H9 (cell line): Measurements from ENCODE around the gene TBX3. TPM values are rescaled to one million over a fixed set of nuclear protein-coding genes. Genes with fewer than 3 reads are reported as not detected.

Experiments used
- DNase-seq: peaks from one replicate; pipeline ENCODE4 v3.0.0-alpha.2; 2017
- H2AFZ ChIP-seq: one replicate; pipeline ENCODE4 v1.6.1; 2013; ENCODE audit warnings: mild to moderate bottlenecking, low read length, control low read depth, moderate library complexity
- H2AK5ac ChIP-seq: 2 replicates; pipeline ENCODE4 v1.6.1; 2013; ENCODE audit warnings: low read length, control low read depth, mixed read lengths; ENCODE audit not compliant: insufficient read length
- H2BK120ac ChIP-seq: one replicate; pipeline ENCODE4 v1.6.1; 2013; ENCODE audit warnings: low read depth, mild to moderate bottlenecking, low read length, control low read depth, inconsistent platforms; ENCODE audit not compliant: poor library complexity, severe bottlenecking
- H2BK12ac ChIP-seq: 2 replicates; pipeline ENCODE4 v1.6.1; 2013; ENCODE audit warnings: low read length, control low read depth, mixed read lengths, low read depth; ENCODE audit not compliant: insufficient read length
- H2BK15ac ChIP-seq: 2 replicates; pipeline ENCODE4 v1.6.1; 2013; ENCODE audit warnings: low read depth, low read length, control low read depth
- H2BK20ac ChIP-seq: one replicate; pipeline ENCODE4 v1.6.1; 2013; ENCODE audit warnings: low read depth, mild to moderate bottlenecking, low read length, control low read depth, inconsistent platforms; ENCODE audit not compliant: poor library complexity, severe bottlenecking
- H2BK5ac ChIP-seq: 2 replicates; pipeline ENCODE4 v1.6.1; 2013; ENCODE audit warnings: low read length, control low read depth, mixed read lengths; ENCODE audit not compliant: insufficient read length
- H3K14ac ChIP-seq: 2 replicates; pipeline ENCODE4 v1.6.1; 2013; ENCODE audit warnings: low read length, control low read depth; ENCODE audit not compliant: insufficient read depth
- H3K18ac ChIP-seq: 2 replicates; pipeline ENCODE4 v1.6.1; 2013; ENCODE audit warnings: low read depth, mild to moderate bottlenecking, mixed read lengths, low read length, control low read depth; ENCODE audit not compliant: insufficient read length
- H3K23ac ChIP-seq: 2 replicates; pipeline ENCODE4 v1.6.1; 2013; ENCODE audit warnings: low read length, control low read depth, mixed read lengths, low read depth; ENCODE audit not compliant: insufficient read length
- H3K23me2 ChIP-seq: 2 replicates; pipeline ENCODE4 v1.6.1; 2013; ENCODE audit warnings: low read depth, mild to moderate bottlenecking, mixed read lengths, low read length, control low read depth; ENCODE audit not compliant: insufficient read length, poor library complexity, severe bottlenecking
- H3K27ac ChIP-seq: 2 replicates; pipeline ENCODE4 v1.5.1; 2013; ENCODE audit warnings: low read length, control low read depth, mixed read lengths, low read depth; ENCODE audit not compliant: insufficient read length
- H3K27me3 ChIP-seq: 2 replicates; pipeline ENCODE4 v1.6.1; 2013; ENCODE audit warnings: low read length, control low read depth, inconsistent platforms; ENCODE audit not compliant: insufficient read depth
- H3K4ac ChIP-seq: 2 replicates; pipeline ENCODE4 v1.6.1; 2013; ENCODE audit warnings: low read depth, mild to moderate bottlenecking, control low read depth, inconsistent platforms, low read length, moderate library complexity
- H3K4me1 ChIP-seq: 2 replicates; pipeline ENCODE4 v1.6.1; 2013; ENCODE audit warnings: low read length, control low read depth, inconsistent platforms; ENCODE audit not compliant: insufficient read depth
- H3K4me2 ChIP-seq: 2 replicates; pipeline ENCODE4 v1.6.1; 2013; ENCODE audit warnings: low read length, control low read depth, mixed read lengths; ENCODE audit not compliant: insufficient read length, insufficient read depth
- H3K56ac ChIP-seq: 2 replicates; pipeline ENCODE4 v1.6.1; 2013; ENCODE audit warnings: low read depth, mild to moderate bottlenecking, mixed read lengths, low read length, control low read depth; ENCODE audit not compliant: insufficient read length
- H3K79me1 ChIP-seq: 2 replicates; pipeline ENCODE4 v1.6.1; 2013; ENCODE audit warnings: low read depth, mild to moderate bottlenecking, moderate library complexity, low read length, control low read depth, inconsistent platforms; ENCODE audit not compliant: insufficient read depth, poor library complexity, severe bottlenecking
- H3K79me2 ChIP-seq: 2 replicates; pipeline ENCODE4 v1.6.1; 2013; ENCODE audit warnings: low read length, control low read depth, inconsistent platforms; ENCODE audit not compliant: insufficient read depth
- H3K9ac ChIP-seq: 2 replicates; pipeline ENCODE4 v1.6.1; 2013; ENCODE audit warnings: low read length, control low read depth, mixed read lengths; ENCODE audit not compliant: insufficient read length; ENCODE audit errors: extremely low read depth
- H3K9me3 ChIP-seq: one replicate; pipeline ENCODE4 v1.6.1; 2013; ENCODE audit warnings: low read depth, low read length, inconsistent platforms; ENCODE audit not compliant: control insufficient read depth
- H3T11ph ChIP-seq: one replicate; pipeline ENCODE4 v1.6.1; 2013; ENCODE audit warnings: mild to moderate bottlenecking, low read length, control low read depth, inconsistent platforms
- H4K20me1 ChIP-seq: one replicate; pipeline ENCODE4 v1.6.1; 2013; ENCODE audit not compliant: control insufficient read depth, insufficient read length, insufficient read depth
- H4K5ac ChIP-seq: 2 replicates; pipeline ENCODE4 v1.6.1; 2013; ENCODE audit warnings: low read depth, mild to moderate bottlenecking, mixed read lengths, low read length, control low read depth; ENCODE audit not compliant: insufficient read length
- H4K8ac ChIP-seq: replicated peaks from 2 replicates; pipeline ENCODE4 v1.6.1; 2013; ENCODE audit warnings: low read length, control low read depth, mixed read lengths, low read depth; ENCODE audit not compliant: insufficient read length
- H4K91ac ChIP-seq: 2 replicates; pipeline ENCODE4 v1.6.1; 2013; ENCODE audit warnings: low read depth, mild to moderate bottlenecking, moderate library complexity, mixed read lengths, low read length, control low read depth; ENCODE audit not compliant: insufficient read length
- H3K27ac Mint-ChIP-seq, 3 experiments: 2 replicates in 2 of 3; 3 replicates in 1 of 3; pipeline ENCODE4 v1.8.0; 2020 to 2021; ENCODE audit warnings: mixed read lengths in 3 of 3, mild to moderate bottlenecking in 1 of 3, moderate library complexity in 1 of 3
- H3K27me3 Mint-ChIP-seq: 2 replicates; pipeline ENCODE4 v1.8.0; 2021; ENCODE audit warnings: low read depth, mild to moderate bottlenecking, moderate library complexity, mixed read lengths
- H3K36me3 Mint-ChIP-seq, 3 experiments: 2 replicates in 2 of 3; 3 replicates in 1 of 3; pipeline ENCODE4 v1.8.0; 2020 to 2021; ENCODE audit warnings: low read depth in 3 of 3, mixed read lengths in 3 of 3; ENCODE audit not compliant: insufficient read depth in 1 of 3
- H3K4me1 Mint-ChIP-seq, 2 experiments: 2 replicates each; pipeline ENCODE4 v1.8.0; 2020; ENCODE audit warnings: mixed read lengths in 2 of 2
- H3K4me3 Mint-ChIP-seq, 2 experiments: 2 replicates in 1 of 2; 3 replicates in 1 of 2; pipeline ENCODE4 v1.8.0; 2020 to 2021; ENCODE audit warnings: mild to moderate bottlenecking in 2 of 2, mixed read lengths in 2 of 2, moderate library complexity in 1 of 2
- H3K9me3 Mint-ChIP-seq, 2 experiments: 2 replicates in 1 of 2; 3 replicates in 1 of 2; pipeline ENCODE4 v1.8.0; 2020; ENCODE audit warnings: mild to moderate bottlenecking in 2 of 2, mixed read lengths in 2 of 2, moderate library complexity in 1 of 2
- WGBS: extraction: QIAGEN DNeasy Blood & Tissue Kit; methylation state at CpG from one replicate; pipeline ENCODE4 v1.1.7; 2013; ENCODE audit warnings: missing lambda C conversion rate, low lambda C conversion rate, mixed read lengths; ENCODE audit not compliant: insufficient read length; ENCODE audit errors: extremely low coverage; 5-methylcytosine and 5-hydroxymethylcytosine counted together
- total RNA-seq: library from RNA; stranded (reverse); gene quantifications from 2 replicates; pipeline ENCODE4 v1.2.1, GENCODE V29; 2021
- TF ChIP-seq, protein P1 (sequence below): fragments of 200-600 bp; sonication (generic); conservative IDR thresholded peaks from 3 replicates; pipeline ENCODE4 v1.8.0; 2021; ENCODE audit warnings: antibody characterized with exemption, mild to moderate bottlenecking

Gene TBX3
- total RNA-seq, 1 experiment from 2014 or later, result 0.04 TPM

DNA sequence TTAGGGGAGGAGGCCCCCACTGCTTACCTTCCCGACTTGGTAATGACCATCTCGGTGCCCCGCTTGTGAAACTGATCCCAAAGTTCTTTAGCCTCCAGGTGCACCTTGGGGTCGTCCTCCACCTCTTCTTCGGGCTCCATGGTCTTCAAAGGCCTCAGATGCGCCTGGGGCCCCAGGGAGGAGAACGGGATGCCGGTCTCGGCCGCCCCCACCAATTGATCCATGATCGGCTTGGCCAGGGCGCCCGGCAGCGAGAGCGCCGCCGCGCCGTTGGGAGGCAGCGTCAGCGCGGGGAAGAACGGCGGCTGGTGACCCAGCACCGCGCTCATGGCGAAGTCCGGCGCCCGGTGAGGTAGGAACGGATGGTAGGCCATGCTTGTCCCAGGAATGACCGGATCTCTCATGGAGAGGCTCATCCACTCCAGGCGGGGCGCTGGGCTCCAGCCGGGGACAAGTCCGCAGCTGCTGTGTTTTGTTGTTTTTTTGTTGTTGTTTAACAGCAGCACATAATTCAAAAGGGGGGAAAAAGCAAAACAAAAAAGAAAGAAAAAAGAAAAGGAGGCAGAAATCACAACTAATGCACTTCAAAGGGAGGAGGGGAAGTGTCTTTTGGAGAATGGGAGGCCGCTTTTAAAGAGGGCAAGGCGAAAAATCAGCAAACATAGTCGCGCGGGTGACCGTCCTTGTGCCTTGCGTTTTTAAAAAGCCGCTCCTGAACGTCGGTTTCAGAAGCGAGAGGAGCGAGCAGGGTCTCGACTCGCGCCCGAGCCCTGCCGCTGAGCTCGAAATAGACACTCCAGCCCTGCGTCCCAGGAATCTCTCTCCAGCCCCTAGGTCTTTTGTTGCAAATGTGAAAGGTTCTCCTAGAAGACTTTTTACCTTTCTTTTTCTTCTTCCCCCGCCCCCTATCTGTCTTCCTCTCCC, 928 bp downstream of the TBX3 start:
- H3K23me2 ChIP-seq, result peaks cover 16% of the 10 kb centered on the region
- H3K18ac ChIP-seq, result no peak overlapping the region
- no peak overlapping the region for H2AFZ ChIP-seq
- Mint-ChIP-seq H3K9me3 (peaks cover 2 to 13% of the 10 kb centered on the region in 2 experiments; a peak in 3 of 5 replicates), H3K4me1 (peaks cover 54 to 66% of the 10 kb centered on the region in 2 experiments), H3K27me3 (peaks cover 99% of the 10 kb centered on the region), H3K4me3 (peak overlapping the region; percentile 57 to 82), H3K27ac (no peak overlapping the region), H3K36me3 (no peaks in the 10 kb centered on the region)
- peak overlapping the region; percentile 53 for H3K4me2 ChIP-seq
- no peak overlapping the region for H4K8ac ChIP-seq
- H3K27me3 ChIP-seq, result peaks cover 88% of the 10 kb centered on the region
- H4K91ac ChIP-seq, result no peak overlapping the region
- WGBS, result no CpG with 5 or more reads among the region's 56 CpGs
- no peak overlapping the region for H3K4ac ChIP-seq
- H2BK20ac ChIP-seq, result no peak overlapping the region
- H3K9me3 ChIP-seq, result no peaks in the 10 kb centered on the region
- H2BK12ac ChIP-seq, result no peak overlapping the region
- DNase-seq, result peak; percentile 63
- H2AK5ac ChIP-seq, result no peak overlapping the region
- no peak overlapping the region for H3K9ac ChIP-seq
- no peak overlapping the region for H4K5ac ChIP-seq
- H3K79me1 ChIP-seq, result no peaks in the 10 kb centered on the region
- peaks cover 2% of the 10 kb centered on the region; the same call in 1 of the 2 replicates for H3K4me1 ChIP-seq
- no peak overlapping the region for H2BK15ac ChIP-seq
- H3K56ac ChIP-seq, result no peak overlapping the region
- H2BK5ac ChIP-seq, result no peak overlapping the region
- H3T11ph ChIP-seq, result no peak overlapping the region
- no peak overlapping the region for H3K23ac ChIP-seq
- no peak overlapping the region for H2BK120ac ChIP-seq
- H3K27ac ChIP-seq, result no peak overlapping the region
- no peaks in the 10 kb centered on the region for H3K79me2 ChIP-seq
- TF ChIP-seq, protein P1, sequence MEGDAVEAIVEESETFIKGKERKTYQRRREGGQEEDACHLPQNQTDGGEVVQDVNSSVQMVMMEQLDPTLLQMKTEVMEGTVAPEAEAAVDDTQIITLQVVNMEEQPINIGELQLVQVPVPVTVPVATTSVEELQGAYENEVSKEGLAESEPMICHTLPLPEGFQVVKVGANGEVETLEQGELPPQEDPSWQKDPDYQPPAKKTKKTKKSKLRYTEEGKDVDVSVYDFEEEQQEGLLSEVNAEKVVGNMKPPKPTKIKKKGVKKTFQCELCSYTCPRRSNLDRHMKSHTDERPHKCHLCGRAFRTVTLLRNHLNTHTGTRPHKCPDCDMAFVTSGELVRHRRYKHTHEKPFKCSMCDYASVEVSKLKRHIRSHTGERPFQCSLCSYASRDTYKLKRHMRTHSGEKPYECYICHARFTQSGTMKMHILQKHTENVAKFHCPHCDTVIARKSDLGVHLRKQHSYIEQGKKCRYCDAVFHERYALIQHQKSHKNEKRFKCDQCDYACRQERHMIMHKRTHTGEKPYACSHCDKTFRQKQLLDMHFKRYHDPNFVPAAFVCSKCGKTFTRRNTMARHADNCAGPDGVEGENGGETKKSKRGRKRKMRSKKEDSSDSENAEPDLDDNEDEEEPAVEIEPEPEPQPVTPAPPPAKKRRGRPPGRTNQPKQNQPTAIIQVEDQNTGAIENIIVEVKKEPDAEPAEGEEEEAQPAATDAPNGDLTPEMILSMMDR, result no peak
- H3K14ac ChIP-seq, result no peak overlapping the region
- H4K20me1 ChIP-seq, result no peaks in the 10 kb centered on the region
